ENCODE results near the gene PLEKHA5.

The PLEKHA5 gene

DNA sequence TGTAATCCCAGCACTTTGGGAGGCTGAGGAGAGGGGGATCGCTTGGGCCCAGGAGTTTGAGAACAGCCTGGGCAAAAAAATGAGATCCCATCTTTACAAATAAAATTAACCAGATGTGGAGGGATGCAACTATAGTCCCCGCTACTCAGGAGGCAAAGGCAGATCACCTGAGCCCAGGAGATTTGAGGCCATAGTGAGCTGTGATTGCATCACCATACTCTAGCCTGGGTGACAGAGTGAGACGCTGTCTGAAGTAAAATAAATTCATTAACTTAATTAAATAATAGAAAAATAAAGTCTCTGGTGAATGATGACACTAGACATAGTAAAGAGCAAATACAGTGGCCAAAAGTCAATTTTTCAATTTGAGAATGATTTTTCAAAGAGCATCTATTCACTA, 16.1 kb upstream of the PLEKHA5 start:
- no peak for DNase-seq (ENCODE audit: low read depth)
- no peak for TF ChIP-seq CTCF (IDR thresholded peaks at IDR 0.05; ENCODE audit: low read depth, low read length, missing control alignments)
- no peak overlapping the region for H3K4me3 ChIP-seq (ENCODE audit: low read depth, low read length)
- in situ Hi-C loops (cut with HindIII; ENCODE audit: low sequenced_read_pairs), result no loop called here

GRCh38 chr12:19115285-19115684, 14.2 kb upstream of the PLEKHA5 start:
- no peak overlapping the region for H3K4me3 ChIP-seq (ENCODE audit: low read depth, low read length)
- no peak for TF ChIP-seq CTCF (IDR thresholded peaks at IDR 0.05; ENCODE audit: low read depth, low read length, missing control alignments)
- in situ Hi-C loops (cut with HindIII; ENCODE audit: low sequenced_read_pairs), result no loop called here
- no peak for DNase-seq (ENCODE audit: low read depth)

DNA sequence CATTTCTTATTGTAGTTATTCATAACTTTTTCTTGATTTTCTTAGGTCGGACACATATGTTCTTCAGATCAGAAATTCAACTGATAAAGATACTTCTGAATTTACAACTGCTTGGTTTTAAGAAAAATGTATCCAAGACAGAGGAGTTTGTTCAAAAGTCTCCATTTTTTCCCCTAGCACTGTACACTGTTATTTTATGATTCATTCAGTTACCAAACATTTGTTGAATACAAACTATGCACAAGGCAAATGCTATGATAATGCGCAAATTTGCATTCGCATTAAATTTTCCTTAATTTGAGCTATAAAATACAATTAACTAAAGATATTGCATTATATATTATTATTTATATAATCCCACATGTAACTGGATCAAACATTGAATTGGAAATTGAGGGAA, 10.1 kb upstream of the PLEKHA5 start:
- no peak for TF ChIP-seq CTCF (IDR thresholded peaks at IDR 0.05; ENCODE audit: low read depth, low read length, missing control alignments)
- DNase-seq (ENCODE audit: low read depth), result no peak
- H3K4me3 ChIP-seq (ENCODE audit: low read depth, low read length), result no peak overlapping the region
- in situ Hi-C loops (cut with HindIII; ENCODE audit: low sequenced_read_pairs), result no loop called here

DNA sequence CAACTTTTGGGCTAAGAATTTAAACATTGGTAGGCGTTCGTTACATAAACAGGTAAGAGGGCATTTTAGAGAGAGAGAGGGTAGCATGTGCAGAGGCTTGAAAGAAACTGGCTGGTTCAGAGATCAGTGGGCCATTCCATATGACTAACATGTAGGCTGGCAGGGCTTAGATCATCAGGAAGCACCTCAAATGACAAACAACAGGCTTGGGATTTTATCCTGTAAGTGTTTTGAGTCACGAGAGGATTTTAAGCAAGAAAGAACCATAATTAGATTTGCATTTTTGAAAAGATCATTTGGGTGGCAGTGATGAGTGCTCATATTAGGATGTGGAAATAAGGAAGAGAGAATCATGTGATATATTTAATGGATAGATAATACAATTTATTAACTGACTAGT, 8.7 kb upstream of the PLEKHA5 start:
- in situ Hi-C loops (cut with HindIII; ENCODE audit: low sequenced_read_pairs), result no loop called here
- no peak for DNase-seq (ENCODE audit: low read depth)
- TF ChIP-seq CTCF (IDR thresholded peaks at IDR 0.05; ENCODE audit: low read depth, low read length, missing control alignments), result no peak
- H3K4me3 ChIP-seq (ENCODE audit: low read depth, low read length), result no peak overlapping the region

- no peak overlapping the region for H3K4me3 ChIP-seq (ENCODE audit: low read depth, low read length)
- TF ChIP-seq CTCF (IDR thresholded peaks at IDR 0.05; ENCODE audit: low read depth, low read length, missing control alignments), result no peak
- in situ Hi-C loops (cut with HindIII; ENCODE audit: low sequenced_read_pairs), result no loop called here
- no peak for DNase-seq (ENCODE audit: low read depth)
These were observed 8.0 kb upstream of the PLEKHA5 start for GRCh38 chr12:19121449-19122018.

GRCh38 chr12:19125325-19125724, 4.2 kb upstream of the PLEKHA5 start:
- H3K4me3 ChIP-seq (ENCODE audit: low read depth, low read length), result no peak overlapping the region
- in situ Hi-C loops (cut with HindIII; ENCODE audit: low sequenced_read_pairs), result no loop called here
- DNase-seq (ENCODE audit: low read depth), result no peak
- no peak for TF ChIP-seq CTCF (IDR thresholded peaks at IDR 0.05; ENCODE audit: low read depth, low read length, missing control alignments)

- in situ Hi-C loops (cut with HindIII; ENCODE audit: low sequenced_read_pairs), result no loop called here
These were observed 2.3 kb upstream of the PLEKHA5 start for GRCh38 chr12:19127270-19127669.

More at GRCh38 chr12:19127270-19127669, 2.3 kb upstream of the PLEKHA5 start:
- H3K4me3 ChIP-seq (ENCODE audit: low read depth, low read length), result no peak overlapping the region
- no peak for DNase-seq (ENCODE audit: low read depth)
- TF ChIP-seq CTCF (IDR thresholded peaks at IDR 0.05; ENCODE audit: low read depth, low read length, missing control alignments), result no peak

All from astrocyte of the cerebellum (primary cell).